ENCODE data around the gene LASP1.

GRCh38 chr17:38882870-38883269 is 13.0 kb downstream of the LASP1 start:
- TF ChIP-seq POLR2A (IDR thresholded peaks at IDR 0.05) (no peak), CTCF (IDR thresholded peaks at IDR 0.05) (no peak), EP300 (IDR thresholded peaks at IDR 0.05) (no peak)

All from ovary (tissue), 3 donors.